NCI-H187 treated with DMSO at 0.1 percent for 48 hours (cell line): ENCODE measurements around the gene SELP.

ENCODE experiments used
- DNase-seq: peaks from one replicate; lab custom pipeline; 2025; lab: John Stamatoyannopoulos, UW

Gene SELP

GRCh38 chr1:169620565-169620964, 9.4 kb downstream of the SELP start:
- DNase-seq = no peak

DNA sequence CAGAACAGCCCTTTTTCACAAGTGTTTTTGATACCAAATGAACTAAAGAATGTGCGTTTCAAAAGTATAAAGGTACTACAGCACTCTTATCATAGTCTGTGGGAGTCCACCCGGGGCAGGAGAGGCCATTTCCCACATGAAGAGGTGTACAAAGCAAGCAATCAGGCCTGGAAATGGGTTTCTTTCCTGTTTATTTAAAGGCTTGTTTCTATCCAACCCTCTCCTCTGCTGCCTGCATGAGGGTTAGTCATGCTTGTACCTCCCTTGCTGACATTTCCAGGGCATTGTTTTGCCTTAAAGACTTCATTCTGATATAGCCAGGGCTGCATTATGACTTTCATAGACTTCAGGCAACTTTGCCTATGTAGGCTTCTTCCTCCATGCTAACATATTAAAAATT, 11.6 kb downstream of the SELP start:
- no peak for DNase-seq

GRCh38 chr1:169615803-169616202, 14.1 kb downstream of the SELP start:
- DNase-seq = no peak

DNA sequence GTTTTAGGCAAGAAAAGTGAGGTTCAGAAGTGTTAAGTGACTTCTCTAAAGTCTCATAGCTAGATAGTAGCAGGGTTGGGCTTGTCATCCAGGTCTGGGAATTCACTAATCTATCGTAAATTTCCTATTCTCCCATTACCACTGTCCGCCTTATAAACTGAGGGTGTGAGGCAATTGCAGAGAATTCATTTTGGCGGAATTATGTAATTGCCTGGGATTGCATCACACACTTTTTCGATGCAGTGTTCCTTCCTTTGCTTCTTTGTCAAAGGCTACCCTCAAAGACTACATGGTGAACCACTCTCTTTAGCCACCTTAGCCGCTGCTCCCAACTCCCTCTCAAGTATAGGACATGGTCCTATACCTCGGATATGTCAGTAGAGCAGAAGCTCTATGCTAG, 19.1 kb downstream of the SELP start:
- no peak for DNase-seq

DNA sequence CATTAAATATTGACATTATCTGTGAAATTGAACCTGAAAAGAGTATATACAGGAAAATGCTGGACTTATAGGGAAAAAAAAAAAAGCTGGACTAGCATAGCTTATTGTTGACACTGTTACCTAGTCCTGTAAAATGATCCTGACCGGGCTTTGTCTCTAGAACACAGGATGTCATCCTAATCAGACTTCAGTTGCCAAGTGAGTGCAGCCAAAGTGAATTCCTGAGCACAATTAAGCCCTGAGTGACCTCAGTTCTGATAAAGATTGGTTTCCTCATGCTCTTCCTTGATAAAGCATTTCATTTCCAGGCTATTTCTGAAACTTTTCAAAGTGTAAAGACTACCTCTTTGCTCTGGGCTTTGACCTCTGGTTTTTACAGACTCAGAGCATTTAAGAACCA, 19.8 kb downstream of the SELP start:
- DNase-seq = no peak

GRCh38 chr1:169608226-169608625, 21.7 kb downstream of the SELP start:
- DNase-seq = no peak

DNA sequence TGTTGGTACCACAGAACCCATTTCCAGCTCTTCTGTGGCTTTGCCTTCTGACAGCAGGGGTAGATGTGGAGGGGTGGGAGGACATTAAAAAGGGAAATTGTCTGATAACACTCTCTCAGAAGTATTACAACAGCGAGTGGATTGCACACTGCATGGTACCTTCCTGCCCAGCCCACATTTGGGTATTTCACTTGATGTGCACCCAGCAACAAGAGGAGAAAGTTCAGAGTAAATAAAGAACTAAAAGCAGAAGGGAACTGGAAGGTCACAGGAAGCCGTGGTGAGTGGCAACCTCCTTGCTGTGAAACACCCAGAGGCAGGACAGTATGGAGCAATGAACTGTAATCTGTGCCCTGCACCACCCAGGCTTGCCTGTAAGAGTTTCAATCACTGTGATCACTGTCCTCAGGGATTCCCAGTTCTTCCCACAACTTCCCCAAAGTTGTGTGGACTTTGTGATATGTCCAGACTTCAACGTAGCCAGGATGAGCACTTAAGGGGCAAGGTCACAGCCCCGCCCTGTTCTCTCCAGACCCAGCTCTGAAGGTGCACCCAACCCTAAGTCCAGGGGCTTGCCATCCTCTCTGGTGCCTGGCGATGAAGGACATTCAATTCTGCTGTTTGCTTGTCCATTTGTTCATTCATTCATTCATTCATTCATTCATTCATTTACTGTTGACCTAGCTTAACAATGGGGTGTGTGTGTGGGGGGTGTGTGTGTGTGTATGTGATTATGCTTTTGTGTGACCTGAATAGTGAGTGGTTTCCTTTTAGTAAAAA, 25.0 kb downstream of the SELP start:
- no peak for DNase-seq

DNA sequence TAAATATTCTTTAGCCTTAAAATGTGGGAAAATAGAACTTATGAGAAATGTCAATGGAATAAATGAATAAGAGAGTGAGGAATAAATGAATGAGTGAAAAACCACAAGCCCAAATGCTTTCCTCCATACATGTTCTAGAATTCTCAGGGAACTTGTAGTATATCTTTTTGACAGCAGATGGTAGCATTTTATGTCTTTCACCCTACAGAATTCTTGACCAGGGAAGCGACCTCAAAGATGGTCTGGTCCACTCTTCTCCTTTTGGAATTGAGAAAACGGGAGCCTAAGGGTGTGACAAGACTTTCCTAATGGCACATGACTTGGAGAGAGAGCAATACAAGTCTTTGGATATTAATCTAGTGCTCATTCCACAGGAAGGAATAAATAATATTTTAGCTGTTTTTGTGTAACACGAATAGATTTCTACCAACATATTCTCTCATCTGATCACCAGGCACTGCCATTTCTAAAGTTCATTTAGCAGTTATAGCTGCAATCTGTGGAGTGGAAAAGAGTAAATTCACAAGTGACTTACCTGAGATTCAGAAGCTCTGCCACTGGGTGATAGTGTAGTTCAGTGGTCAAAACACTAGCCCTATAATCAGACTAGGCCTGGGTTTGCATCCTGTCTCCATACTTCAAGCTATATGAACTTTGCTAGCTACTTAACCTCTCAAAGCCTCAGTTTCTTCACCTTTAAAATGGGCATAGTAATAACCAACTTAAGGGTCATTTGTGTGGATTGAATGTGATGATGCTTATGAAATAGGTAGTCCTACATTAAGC, 28.6 kb downstream of the SELP start:
- no peak for DNase-seq

GRCh38 chr1:169595764-169596711, 33.9 kb downstream of the SELP start:
- DNase-seq = no peak

GRCh38 chr1:169594391-169594790, 35.5 kb downstream of the SELP start:
- no peak for DNase-seq

GRCh38 chr1:169590932-169591331, 39.0 kb downstream of the SELP start:
- DNase-seq = no peak

GRCh38 chr1:169588785-169589485, 41.0 kb downstream of the SELP start:
- DNase-seq = no peak

GRCh38 chr1:169588112-169588511, 41.8 kb downstream of the SELP start:
- DNase-seq = no peak

DNA sequence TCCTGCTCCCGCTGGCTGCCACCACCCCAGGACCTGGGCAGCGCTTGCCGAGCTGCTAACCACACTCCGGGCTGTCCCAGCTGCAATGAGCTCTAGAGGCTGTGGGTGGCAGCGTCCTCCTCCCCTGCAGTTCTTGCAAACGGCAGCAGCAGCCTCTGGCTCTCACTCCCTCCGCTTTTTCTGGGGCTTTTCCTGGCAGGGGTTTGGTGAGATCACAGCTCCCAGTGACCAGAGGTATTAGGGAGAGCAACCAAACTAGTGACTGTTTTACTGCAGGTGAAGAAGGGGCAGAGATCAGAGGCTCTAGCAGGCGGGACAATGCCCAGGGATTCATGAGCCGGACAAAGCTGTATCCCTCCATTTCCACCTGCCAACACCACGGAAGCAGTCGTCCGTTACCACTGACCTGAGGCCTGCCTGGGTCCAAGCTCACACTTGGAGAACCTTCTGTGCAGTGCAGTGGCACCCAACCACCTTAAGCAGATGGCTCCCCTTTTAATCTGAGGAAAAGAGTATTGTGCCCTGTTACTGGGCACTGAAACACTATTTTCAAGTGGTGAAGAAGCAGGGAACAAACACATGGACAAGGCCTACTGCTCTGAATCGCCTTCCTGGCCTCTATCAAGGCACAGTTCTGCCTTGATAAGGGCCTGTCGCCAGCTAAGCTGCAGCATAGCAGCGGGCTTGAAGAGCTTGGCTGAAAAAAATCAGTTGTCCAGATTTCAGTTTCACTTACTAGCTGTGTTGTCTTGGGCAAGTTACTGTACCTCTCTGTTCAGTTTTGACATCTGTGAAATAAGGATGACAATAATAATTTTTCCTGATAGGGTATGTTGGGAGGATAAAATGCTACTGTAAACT, 43.3 kb downstream of the SELP start, which contains the start of gene F5:
Gene F5 (minus strand): TSS at position 87 of the 861 bp plus-strand sequence. CDS start 95 bp downstream, outside the sequence.
- DNase-seq = no peak

- DNase-seq = no peak
Observed at GRCh38 chr1:169586067-169586394, 43.9 kb downstream of the SELP start.

DNA sequence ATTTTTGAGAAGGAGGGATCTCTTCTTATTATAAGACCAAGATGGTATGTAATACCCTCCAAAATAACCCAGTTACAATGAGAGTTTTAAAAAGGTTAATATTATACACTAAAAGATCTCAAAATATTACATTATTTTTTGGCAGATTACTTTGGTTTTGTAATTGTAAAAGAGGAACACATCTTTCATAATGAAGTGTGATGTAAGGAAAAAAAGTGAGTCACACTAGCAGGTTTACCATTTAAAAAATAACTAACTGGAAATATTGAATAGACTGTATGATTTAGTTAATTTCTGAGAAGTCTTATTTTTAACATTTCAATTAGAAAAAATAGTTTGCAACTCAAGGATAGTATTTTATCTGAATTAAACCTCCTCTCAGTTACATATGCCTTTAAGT, 44.7 kb downstream of the SELP start:
- DNase-seq = no peak

- no peak for DNase-seq
Observed at GRCh38 chr1:169584483-169585144, 45.3 kb downstream of the SELP start.

GRCh38 chr1:169577981-169578738, 51.8 kb downstream of the SELP start:
- DNase-seq = no peak

GRCh38 chr1:169576935-169577331, 53.0 kb downstream of the SELP start:
- no peak for DNase-seq
